Chondrocyte (in vitro differentiated cells): ENCODE data around the gene MGAT4A. TPM values are rescaled to one million over a fixed set of nuclear protein-coding genes. Genes with fewer than 3 reads are reported as not detected.

Source experiments
- DNase-seq: peaks from one replicate; pipeline ENCODE4 v3.0.0; 2021; ENCODE audit warnings: mixed read lengths, low spot score
- H3K27ac Mint-ChIP-seq: one replicate; pipeline ENCODE4 v1.8.0; 2021; ENCODE audit warnings: mild to moderate bottlenecking, moderate library complexity, mixed read lengths; ENCODE audit not compliant: unreplicated experiment
- H3K27me3 Mint-ChIP-seq: 2 replicates; pipeline ENCODE4 v1.8.0; 2021; ENCODE audit warnings: low read depth, mixed read lengths
- H3K36me3 Mint-ChIP-seq: 2 replicates; pipeline ENCODE4 v1.8.0; 2021; ENCODE audit warnings: low read depth, mixed read lengths
- H3K4me1 Mint-ChIP-seq: 2 replicates; pipeline ENCODE4 v1.8.0; 2021; ENCODE audit warnings: low read depth, mild to moderate bottlenecking, mixed read lengths
- H3K4me3 Mint-ChIP-seq: one replicate; pipeline ENCODE4 v1.8.0; 2021; ENCODE audit warnings: mild to moderate bottlenecking, moderate library complexity, mixed read lengths; ENCODE audit not compliant: unreplicated experiment
- H3K9me3 Mint-ChIP-seq: 2 replicates; pipeline ENCODE4 v1.8.0; 2021; ENCODE audit warnings: low read depth, mixed read lengths
- total RNA-seq: library from RNA; stranded (reverse); gene quantifications from 3 replicates; pipeline ENCODE4 v1.2.1, GENCODE V29; 2021
- TF ChIP-seq, protein P1 (sequence below): fragments of 200-600 bp; sonication (generic); IDR thresholded peaks from 2 replicates; pipeline ENCODE4 v1.5.0; 2021; ENCODE audit warnings: antibody characterized with exemption, mild to moderate bottlenecking, moderate library complexity

Gene MGAT4A
- total RNA-seq, 1 donor from 2014 or later: 2.1 TPM

DNA sequence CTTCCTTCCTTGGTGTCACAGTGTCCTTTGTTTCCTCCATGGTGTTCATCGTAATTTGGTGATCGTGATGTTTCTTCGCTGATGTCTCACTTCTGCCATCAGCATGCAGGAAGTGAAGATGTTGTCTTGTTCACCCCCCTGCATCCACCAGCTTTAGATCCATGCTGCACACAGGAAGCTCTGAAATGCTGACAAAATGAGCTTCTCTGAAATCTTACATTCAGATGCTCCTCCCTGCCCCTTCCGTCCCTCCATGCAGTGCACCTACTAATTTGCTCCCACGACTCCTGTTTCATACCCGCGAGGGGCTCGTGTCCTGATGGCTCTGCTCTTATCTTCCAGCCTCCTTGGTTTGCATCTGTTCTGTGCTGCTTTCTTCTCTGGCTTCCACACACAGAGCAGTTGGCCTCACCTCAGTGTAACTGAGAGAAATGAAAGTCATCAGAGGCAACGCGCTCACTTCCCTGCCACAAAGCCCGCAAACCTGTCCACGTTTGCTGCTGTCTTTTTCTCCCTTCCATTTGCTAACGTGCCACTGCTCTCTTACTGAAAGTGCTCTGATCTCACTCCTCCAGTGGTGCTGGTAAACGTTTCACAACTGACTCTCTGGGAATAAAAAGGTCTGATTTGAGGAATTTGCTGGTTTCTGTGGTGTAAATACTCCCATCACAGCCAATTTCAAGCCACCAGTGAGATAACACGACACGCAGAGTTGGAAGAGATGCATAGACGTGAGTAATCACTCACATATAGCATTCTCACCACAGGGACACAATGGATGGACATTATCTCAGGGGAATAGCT lies 41.0 kb upstream of the MGAT4A start:
- peaks cover 7% of the 10 kb centered on the region for H3K9me3 Mint-ChIP-seq
- peaks cover 38% of the 10 kb centered on the region for H3K27me3 Mint-ChIP-seq
- no peak for DNase-seq
- peaks cover 30% of the 10 kb centered on the region for H3K4me1 Mint-ChIP-seq
- H3K4me3 Mint-ChIP-seq: no peak overlapping the region
- H3K36me3 Mint-ChIP-seq: no peaks in the 10 kb centered on the region
- TF ChIP-seq, protein P1, sequence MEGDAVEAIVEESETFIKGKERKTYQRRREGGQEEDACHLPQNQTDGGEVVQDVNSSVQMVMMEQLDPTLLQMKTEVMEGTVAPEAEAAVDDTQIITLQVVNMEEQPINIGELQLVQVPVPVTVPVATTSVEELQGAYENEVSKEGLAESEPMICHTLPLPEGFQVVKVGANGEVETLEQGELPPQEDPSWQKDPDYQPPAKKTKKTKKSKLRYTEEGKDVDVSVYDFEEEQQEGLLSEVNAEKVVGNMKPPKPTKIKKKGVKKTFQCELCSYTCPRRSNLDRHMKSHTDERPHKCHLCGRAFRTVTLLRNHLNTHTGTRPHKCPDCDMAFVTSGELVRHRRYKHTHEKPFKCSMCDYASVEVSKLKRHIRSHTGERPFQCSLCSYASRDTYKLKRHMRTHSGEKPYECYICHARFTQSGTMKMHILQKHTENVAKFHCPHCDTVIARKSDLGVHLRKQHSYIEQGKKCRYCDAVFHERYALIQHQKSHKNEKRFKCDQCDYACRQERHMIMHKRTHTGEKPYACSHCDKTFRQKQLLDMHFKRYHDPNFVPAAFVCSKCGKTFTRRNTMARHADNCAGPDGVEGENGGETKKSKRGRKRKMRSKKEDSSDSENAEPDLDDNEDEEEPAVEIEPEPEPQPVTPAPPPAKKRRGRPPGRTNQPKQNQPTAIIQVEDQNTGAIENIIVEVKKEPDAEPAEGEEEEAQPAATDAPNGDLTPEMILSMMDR: no peak
- no peak overlapping the region for H3K27ac Mint-ChIP-seq

DNA sequence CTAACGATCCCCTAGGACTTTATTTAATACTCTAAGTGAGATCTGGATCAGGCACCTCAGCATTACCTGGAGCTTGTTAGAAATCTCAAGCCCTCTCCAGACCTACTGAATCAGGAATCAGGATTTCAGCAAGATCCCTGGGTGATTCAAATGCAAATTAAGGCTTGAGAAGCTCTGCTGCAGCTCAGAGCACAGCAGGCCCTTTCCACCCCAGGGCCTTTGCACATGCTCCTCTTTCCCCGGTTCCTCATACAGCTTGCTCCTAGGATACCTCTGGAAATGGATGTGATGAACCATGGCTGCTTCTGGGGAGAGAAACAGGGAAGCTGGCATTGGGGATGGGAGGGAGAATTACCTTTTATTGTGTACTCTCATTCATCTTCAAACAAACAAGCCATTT lies 40.3 kb upstream of the MGAT4A start:
- H3K4me1 Mint-ChIP-seq: peaks cover 30% of the 10 kb centered on the region
- H3K27me3 Mint-ChIP-seq: peaks cover 35% of the 10 kb centered on the region
- TF ChIP-seq, protein P1: no peak
- H3K27ac Mint-ChIP-seq: no peak overlapping the region
- peaks cover 7% of the 10 kb centered on the region for H3K9me3 Mint-ChIP-seq
- no peak overlapping the region for H3K4me3 Mint-ChIP-seq
- no peaks in the 10 kb centered on the region for H3K36me3 Mint-ChIP-seq
- DNase-seq: no peak

DNA sequence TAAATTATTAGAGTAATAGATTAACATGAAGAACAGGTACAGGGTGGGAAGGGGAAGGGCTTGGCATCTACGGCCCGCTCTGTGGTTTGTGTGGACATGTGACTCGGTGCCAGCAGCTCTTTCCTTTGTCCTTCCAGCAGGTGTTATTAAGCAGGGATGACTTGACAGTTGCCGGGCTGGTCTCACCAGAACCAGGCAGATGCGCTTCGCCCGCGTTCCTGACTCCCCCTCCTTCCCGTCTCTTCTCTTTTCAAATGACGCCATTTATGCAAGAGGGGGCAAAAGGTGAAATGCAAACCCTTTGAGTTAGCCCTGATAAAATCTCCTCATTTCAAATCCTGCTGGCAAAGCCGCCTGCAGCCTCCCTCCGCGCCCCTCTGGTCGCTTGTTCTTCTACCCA lies 38.9 kb upstream of the MGAT4A start:
- DNase-seq: no peak
- Mint-ChIP-seq H3K27me3 (peaks cover 34% of the 10 kb centered on the region), H3K27ac (peak overlapping the region; percentile 36), H3K4me3 (no peak overlapping the region), H3K36me3 (peaks cover 3% of the 10 kb centered on the region), H3K9me3 (peaks cover 7% of the 10 kb centered on the region), H3K4me1 (peaks cover 33% of the 10 kb centered on the region)
- TF ChIP-seq, protein P1: no peak

DNA sequence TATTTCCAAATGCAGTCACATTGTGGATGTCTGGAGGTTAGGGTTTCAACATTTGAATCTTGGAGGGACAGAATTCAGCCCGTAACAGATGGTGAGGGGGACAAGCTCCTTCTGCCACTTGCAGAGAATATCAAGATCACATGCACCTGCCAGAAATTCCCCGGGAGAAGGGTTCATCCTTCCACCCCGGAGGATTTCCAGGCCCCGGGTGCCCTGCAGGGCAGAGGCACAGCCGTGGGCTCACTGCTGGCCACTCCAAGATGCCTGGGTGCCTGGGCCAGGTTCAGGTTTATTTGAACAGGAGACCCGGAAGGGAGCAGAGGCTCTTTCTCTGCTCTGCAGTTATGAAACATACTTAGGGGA lies 38.2 kb upstream of the MGAT4A start:
- peak overlapping the region; percentile 81 for H3K27ac Mint-ChIP-seq

DNA sequence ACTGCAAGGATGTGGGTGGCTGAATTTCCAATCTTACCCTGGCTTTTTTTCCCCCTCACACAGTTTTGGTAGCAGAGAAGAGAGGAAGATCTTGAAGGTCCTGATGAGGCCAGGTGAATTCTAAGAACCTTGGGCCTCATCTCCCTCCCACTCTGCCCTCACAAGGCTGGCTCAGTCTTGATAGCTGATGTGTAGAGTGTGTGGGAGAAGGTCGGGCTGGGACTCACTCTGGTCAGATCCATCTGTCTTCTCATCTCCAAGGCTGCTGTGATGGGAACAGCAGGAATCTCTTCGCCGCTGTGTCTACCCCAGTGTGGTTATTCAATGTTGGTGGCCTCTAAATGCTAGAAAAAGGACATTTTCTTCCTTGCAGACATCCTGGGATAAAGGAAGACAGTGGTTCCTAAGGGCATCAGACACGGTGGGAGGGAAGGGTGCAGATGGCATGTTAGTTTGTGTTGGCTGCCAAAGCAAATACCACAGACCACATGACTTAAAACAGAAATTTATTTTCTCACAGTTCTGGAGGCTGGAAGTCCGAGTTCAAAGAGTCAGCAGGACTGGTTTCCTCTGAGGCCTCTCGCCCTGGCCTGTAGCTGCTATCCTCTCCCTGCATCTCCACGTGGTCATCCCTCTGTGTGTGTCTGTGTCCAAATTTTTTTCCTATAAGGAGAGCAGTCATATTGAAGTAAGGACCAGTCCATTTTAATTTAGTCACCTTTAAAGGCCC lies 37.6 kb upstream of the MGAT4A start:
- TF ChIP-seq, protein P1: no peak
- DNase-seq: no peak
- H3K27me3 Mint-ChIP-seq: peaks cover 31% of the 10 kb centered on the region

More for the DNA sequence above, 38.2 kb upstream of the MGAT4A start:
- TF ChIP-seq, protein P1: no peak
- H3K27me3 Mint-ChIP-seq: peaks cover 33% of the 10 kb centered on the region
- peaks cover 33% of the 10 kb centered on the region for H3K4me1 Mint-ChIP-seq
- peaks cover 7% of the 10 kb centered on the region for H3K9me3 Mint-ChIP-seq
- no peak overlapping the region for H3K4me3 Mint-ChIP-seq
- H3K36me3 Mint-ChIP-seq: peaks cover 3% of the 10 kb centered on the region
- no peak for DNase-seq

More for the DNA sequence above, 37.6 kb upstream of the MGAT4A start:
- H3K27ac Mint-ChIP-seq: peak overlapping the region; percentile 81
- H3K36me3 Mint-ChIP-seq: peaks cover 3% of the 10 kb centered on the region
- H3K4me3 Mint-ChIP-seq: no peak overlapping the region
- H3K4me1 Mint-ChIP-seq: peaks cover 33% of the 10 kb centered on the region
- H3K9me3 Mint-ChIP-seq: peaks cover 7% of the 10 kb centered on the region
